HG03460 (cell line): Measurements from ENCODE around the gene H6PD.

Source experiments
- ATAC-seq: cut with Tn5 transposase; IDR thresholded peaks from one replicate; pipeline ENCODE4 v1.9.1; 2021; ENCODE audit not compliant: unreplicated experiment

H6PD gene

GRCh38 chr1:9314711-9315379 lies 80.3 kb downstream of the H6PD start:
- no peak for ATAC-seq

- ATAC-seq: no peak
Measured at GRCh38 chr1:9315411-9316079, 81.0 kb downstream of the H6PD start.

- no peak for ATAC-seq
Measured at GRCh38 chr1:9316080-9316444, 81.5 kb downstream of the H6PD start.

- ATAC-seq: no peak
Measured at GRCh38 chr1:9316512-9316911, 81.9 kb downstream of the H6PD start.

- ATAC-seq: no peak
Measured at GRCh38 chr1:9317072-9317471, 82.5 kb downstream of the H6PD start.

- ATAC-seq: no peak
Measured at GRCh38 chr1:9317591-9318417, 83.2 kb downstream of the H6PD start.

GRCh38 chr1:9319208-9319788 lies 84.7 kb downstream of the H6PD start:
- ATAC-seq: no peak

GRCh38 chr1:9319789-9320519 lies 85.4 kb downstream of the H6PD start:
- ATAC-seq: no peak
